Nephron (organoid): ENCODE measurements around the gene ANKRD13A.

ENCODE experiments used
- H3K27ac Mint-ChIP-seq, 3 experiments: 2 replicates each; pipeline ENCODE4 v1.8.0; 2020; ENCODE audit warnings: mixed read lengths in 3 of 3, mild to moderate bottlenecking in 2 of 3, moderate library complexity in 1 of 3
- H3K27me3 Mint-ChIP-seq: 2 replicates; pipeline ENCODE4 v1.8.0; 2021; ENCODE audit warnings: low read depth, mild to moderate bottlenecking, moderate library complexity, mixed read lengths
- H3K36me3 Mint-ChIP-seq: 2 replicates; pipeline ENCODE4 v1.8.0; 2020; ENCODE audit warnings: low read depth, mixed read lengths
- H3K4me1 Mint-ChIP-seq: 2 replicates; pipeline ENCODE4 v1.8.0; 2020; ENCODE audit warnings: mixed read lengths
- H3K4me3 Mint-ChIP-seq, 3 experiments: 2 replicates each; pipeline ENCODE4 v1.8.0; 2020; ENCODE audit warnings: mild to moderate bottlenecking in 3 of 3, mixed read lengths in 3 of 3, moderate library complexity in 2 of 3
- H3K9me3 Mint-ChIP-seq: 2 replicates; pipeline ENCODE4 v1.8.0; 2020; ENCODE audit warnings: mixed read lengths
- TF ChIP-seq, protein P1 (sequence below), 3 experiments: fragments of 200-600 bp; sonication (generic); IDR thresholded peaks; one replicate each; pipeline ENCODE4 v1.5.0; 2021; ENCODE audit warnings: antibody characterized with exemption in 3 of 3; ENCODE audit not compliant: unreplicated experiment in 3 of 3

The ANKRD13A gene

DNA sequence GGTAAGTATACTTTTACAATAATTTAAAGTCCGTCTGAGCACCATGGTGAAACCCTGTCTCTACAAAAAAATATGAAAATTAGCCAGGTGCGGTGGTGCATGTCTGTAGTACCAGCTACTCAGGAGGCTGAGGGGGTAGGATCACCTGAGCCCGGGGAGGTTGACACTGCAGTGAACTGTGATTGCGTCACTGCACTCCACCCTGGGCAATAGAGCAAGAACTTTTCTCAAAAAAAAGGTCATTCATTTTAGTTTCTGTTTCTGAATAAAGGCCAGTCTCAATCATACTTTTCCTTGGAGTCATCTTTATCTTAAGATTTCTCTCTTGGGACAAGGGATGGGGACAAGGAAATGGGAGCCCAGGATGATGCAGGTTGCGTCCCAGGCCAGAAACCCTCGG lies 12.9 kb downstream of the ANKRD13A start:
- H3K27me3 Mint-ChIP-seq: no peaks in the 10 kb centered on the region
- TF ChIP-seq, protein P1, sequence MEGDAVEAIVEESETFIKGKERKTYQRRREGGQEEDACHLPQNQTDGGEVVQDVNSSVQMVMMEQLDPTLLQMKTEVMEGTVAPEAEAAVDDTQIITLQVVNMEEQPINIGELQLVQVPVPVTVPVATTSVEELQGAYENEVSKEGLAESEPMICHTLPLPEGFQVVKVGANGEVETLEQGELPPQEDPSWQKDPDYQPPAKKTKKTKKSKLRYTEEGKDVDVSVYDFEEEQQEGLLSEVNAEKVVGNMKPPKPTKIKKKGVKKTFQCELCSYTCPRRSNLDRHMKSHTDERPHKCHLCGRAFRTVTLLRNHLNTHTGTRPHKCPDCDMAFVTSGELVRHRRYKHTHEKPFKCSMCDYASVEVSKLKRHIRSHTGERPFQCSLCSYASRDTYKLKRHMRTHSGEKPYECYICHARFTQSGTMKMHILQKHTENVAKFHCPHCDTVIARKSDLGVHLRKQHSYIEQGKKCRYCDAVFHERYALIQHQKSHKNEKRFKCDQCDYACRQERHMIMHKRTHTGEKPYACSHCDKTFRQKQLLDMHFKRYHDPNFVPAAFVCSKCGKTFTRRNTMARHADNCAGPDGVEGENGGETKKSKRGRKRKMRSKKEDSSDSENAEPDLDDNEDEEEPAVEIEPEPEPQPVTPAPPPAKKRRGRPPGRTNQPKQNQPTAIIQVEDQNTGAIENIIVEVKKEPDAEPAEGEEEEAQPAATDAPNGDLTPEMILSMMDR (IDR thresholded peaks at IDR 0.05; ENCODE audit: unreplicated experiment in 3 of 3): no peak

DNA sequence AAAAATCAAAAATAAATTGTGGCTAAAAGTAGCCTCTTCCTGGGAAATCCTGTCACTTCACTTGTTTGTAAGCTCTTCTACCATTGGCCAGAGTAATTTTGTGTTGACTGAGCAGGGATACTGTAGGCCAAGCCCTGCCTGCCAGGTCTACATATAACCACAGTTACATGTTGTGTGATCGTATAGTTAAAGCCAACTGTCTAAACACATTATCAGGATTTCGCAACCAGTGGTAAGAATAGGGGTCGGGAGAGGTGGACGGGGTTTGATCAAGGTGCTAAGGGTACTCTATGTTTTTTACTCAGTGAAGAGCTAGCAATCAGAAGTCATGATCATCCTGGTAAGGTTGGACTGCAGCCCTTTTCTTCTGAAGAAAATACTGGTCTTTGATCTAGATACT lies 13.4 kb downstream of the ANKRD13A start:
- H3K27me3 Mint-ChIP-seq: no peaks in the 10 kb centered on the region
- H3K4me3 Mint-ChIP-seq: no peak overlapping the region
- H3K9me3 Mint-ChIP-seq: no peaks in the 10 kb centered on the region
- no peaks in the 10 kb centered on the region for H3K4me1 Mint-ChIP-seq
- no peak overlapping the region for H3K27ac Mint-ChIP-seq
- H3K36me3 Mint-ChIP-seq: peaks cover 19% of the 10 kb centered on the region
- TF ChIP-seq, protein P1 (IDR thresholded peaks at IDR 0.05; ENCODE audit: unreplicated experiment in 3 of 3): no peak

More for the DNA sequence above, 12.9 kb downstream of the ANKRD13A start:
- Mint-ChIP-seq H3K4me3 (no peak overlapping the region), H3K27ac (no peak overlapping the region), H3K36me3 (peaks cover 14% of the 10 kb centered on the region), H3K4me1 (no peaks in the 10 kb centered on the region), H3K9me3 (no peaks in the 10 kb centered on the region)

DNA sequence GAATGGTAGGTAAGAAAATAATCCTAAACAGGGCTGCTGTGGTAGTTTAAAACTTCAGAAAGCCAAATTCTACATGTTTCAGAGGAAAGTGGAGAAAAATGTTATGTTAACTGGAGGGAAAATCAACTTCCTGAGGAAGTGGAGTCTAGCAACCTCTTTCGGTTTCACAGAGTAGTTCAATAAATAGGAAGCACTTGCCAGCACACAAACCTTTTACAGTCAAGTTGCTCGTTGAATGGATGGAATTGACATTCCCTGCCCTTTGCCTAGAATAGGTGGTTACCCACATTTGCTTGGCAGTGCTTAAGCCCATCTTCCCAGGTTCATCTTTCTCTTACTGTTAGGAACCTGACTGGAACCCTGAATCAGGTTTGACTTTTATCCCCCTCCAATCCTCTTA lies 15.9 kb downstream of the ANKRD13A start:
- peaks cover 34% of the 10 kb centered on the region for H3K36me3 Mint-ChIP-seq
- no peaks in the 10 kb centered on the region for H3K9me3 Mint-ChIP-seq
- TF ChIP-seq, protein P1 (IDR thresholded peaks at IDR 0.05; ENCODE audit: unreplicated experiment in 3 of 3): no peak
- no peaks in the 10 kb centered on the region for H3K27me3 Mint-ChIP-seq
- no peak overlapping the region for H3K4me3 Mint-ChIP-seq
- no peaks in the 10 kb centered on the region for H3K4me1 Mint-ChIP-seq
- no peak overlapping the region for H3K27ac Mint-ChIP-seq

DNA sequence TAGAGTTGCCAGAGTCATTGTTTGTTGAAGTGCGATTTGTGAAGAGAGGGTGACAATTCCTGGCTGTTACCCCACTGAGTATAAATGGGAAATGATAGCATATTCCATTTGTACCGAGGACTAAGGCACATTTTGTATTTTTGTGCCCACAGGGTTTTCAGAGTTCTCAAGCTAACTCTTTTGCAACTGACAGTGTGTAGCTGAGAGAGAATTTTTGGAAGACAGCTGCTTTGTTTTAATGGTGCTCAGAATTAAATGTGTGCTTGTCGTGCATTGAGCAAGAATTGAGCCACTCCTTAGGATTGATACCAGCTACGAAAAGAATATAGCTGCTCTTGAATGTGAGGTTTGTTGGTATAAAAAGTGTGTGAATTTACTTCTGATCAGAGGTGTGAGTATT lies 21.7 kb downstream of the ANKRD13A start:
- H3K27me3 Mint-ChIP-seq: no peaks in the 10 kb centered on the region
- H3K4me1 Mint-ChIP-seq: peaks cover 34% of the 10 kb centered on the region
- TF ChIP-seq, protein P1 (IDR thresholded peaks at IDR 0.05; ENCODE audit: unreplicated experiment in 3 of 3): no peak
- peaks cover 52% of the 10 kb centered on the region for H3K36me3 Mint-ChIP-seq
- no peak overlapping the region for H3K4me3 Mint-ChIP-seq
- peak overlapping the region in 2 of 3 experiments; percentile 14 to 64 for H3K27ac Mint-ChIP-seq
- no peaks in the 10 kb centered on the region for H3K9me3 Mint-ChIP-seq

DNA sequence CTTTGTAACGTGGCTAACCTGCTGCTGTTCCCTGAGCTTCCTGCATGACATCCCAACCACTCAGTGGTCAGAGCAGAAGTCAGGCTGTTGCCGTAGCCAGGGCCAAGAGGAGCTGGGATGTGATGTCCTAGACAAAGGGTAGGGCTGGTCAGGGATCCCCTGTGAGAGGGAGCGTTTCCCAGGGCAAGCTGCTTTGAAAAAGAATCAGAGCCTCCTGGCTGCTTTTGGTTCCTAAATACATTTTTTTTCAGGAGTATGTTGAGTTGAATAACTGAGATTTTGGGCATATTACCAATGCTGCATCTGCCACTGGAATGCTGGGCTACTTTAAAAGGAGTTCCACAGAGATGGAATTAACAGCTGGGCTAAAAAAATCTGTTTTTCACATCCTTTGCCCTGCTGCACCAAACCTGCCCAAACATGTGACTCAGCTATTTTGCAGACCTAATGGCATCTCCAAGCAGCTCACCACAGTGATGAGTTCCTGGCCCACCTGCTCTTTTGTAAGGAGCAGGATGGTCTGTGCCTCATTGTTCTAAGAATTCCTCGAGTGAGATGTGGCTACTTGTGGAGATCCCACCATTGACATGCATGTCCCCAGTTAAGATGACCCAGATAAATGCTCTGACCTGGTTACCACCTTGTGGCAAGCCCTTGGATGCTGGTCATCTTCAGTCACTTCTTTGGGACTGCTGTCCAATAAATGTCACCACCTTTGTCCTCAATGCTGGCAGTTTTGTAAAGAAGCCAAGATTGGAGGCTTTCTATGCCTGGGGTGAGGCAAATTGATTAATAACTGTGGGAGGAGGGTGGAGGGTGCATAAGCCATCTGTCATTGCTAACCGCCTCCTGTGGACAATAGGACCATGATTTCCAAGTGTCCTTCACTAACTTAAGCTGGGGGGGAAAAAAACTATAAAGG lies 24.1 kb downstream of the ANKRD13A start:
- Mint-ChIP-seq H3K4me3 (no peak overlapping the region), H3K27ac (peak overlapping the region in 1 of 3 experiments; percentile 58), H3K27me3 (no peaks in the 10 kb centered on the region), H3K9me3 (no peaks in the 10 kb centered on the region), H3K4me1 (peaks cover 34% of the 10 kb centered on the region), H3K36me3 (peaks cover 58% of the 10 kb centered on the region)
- TF ChIP-seq, protein P1 (IDR thresholded peaks at IDR 0.05; ENCODE audit: unreplicated experiment in 3 of 3): no peak

DNA sequence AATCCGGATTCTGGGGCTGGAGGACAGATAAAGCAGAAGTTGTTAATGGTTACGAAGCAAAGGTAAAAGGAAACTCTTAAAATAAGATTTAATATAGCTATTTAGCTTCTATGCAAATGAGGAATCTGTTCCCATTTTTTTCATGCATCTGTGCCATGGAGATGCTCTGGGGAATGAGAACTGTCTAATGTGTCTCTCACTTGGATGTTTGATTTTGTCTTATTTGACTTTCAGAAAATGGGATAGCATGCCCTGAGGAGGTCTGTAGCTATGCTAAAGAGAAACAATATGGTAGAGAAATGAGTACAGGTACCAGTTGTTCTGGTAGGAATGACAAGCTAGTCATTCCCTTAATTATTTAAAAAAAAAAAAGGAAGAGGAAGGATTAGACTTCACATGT lies 24.8 kb downstream of the ANKRD13A start:
- H3K36me3 Mint-ChIP-seq: peaks cover 54% of the 10 kb centered on the region
- TF ChIP-seq, protein P1 (IDR thresholded peaks at IDR 0.05; ENCODE audit: unreplicated experiment in 3 of 3): no peak
- H3K4me1 Mint-ChIP-seq: peaks cover 34% of the 10 kb centered on the region
- H3K27me3 Mint-ChIP-seq: no peaks in the 10 kb centered on the region
- no peak overlapping the region for H3K4me3 Mint-ChIP-seq
- H3K27ac Mint-ChIP-seq: peak overlapping the region in 2 of 3 experiments; percentile 58 to 79
- no peaks in the 10 kb centered on the region for H3K9me3 Mint-ChIP-seq
